Endothelial cell of hepatic sinusoid (primary cell): ENCODE results near the gene UBE2J2.

Source experiments
- in situ Hi-C: cut with HindIII; loops from 2 replicates; pipeline ENCODE4 v1.10.0; 2017; ENCODE audit warnings: low sequenced_read_pairs

The UBE2J2 gene

GRCh38 chr1:1310109-1310385, 36.4 kb upstream of the UBE2J2 start:
- in situ Hi-C loops, result no loop called here

- in situ Hi-C loops, result no loop called here
Observed at GRCh38 chr1:1309251-1310108, 35.8 kb upstream of the UBE2J2 start.

DNA sequence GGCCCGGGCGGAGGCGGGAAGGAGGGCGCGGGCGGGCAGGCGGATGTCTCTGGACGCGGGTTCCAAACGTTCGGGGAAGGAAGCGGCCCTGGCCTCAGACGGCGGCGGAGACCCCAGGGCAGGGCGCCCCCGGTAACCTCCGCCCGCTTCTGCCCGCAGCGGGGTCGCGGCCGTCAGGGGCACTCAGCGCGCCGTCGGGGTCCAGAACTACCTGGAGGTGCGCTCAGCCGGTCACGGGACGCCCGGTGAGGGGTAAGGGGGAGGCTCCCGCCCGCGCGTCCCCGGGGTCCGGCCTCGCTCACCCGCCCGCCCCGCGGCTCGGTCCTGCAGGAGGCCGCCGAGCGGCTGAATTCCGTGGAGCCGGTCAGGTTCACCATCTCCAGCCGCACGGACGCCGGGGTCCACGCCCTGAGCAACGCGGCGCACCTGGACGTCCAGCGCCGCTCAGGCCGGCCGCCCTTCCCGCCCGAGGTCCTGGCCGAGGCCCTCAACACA, 35.1 kb upstream of the UBE2J2 start:
- in situ Hi-C loops, result no loop called here

DNA sequence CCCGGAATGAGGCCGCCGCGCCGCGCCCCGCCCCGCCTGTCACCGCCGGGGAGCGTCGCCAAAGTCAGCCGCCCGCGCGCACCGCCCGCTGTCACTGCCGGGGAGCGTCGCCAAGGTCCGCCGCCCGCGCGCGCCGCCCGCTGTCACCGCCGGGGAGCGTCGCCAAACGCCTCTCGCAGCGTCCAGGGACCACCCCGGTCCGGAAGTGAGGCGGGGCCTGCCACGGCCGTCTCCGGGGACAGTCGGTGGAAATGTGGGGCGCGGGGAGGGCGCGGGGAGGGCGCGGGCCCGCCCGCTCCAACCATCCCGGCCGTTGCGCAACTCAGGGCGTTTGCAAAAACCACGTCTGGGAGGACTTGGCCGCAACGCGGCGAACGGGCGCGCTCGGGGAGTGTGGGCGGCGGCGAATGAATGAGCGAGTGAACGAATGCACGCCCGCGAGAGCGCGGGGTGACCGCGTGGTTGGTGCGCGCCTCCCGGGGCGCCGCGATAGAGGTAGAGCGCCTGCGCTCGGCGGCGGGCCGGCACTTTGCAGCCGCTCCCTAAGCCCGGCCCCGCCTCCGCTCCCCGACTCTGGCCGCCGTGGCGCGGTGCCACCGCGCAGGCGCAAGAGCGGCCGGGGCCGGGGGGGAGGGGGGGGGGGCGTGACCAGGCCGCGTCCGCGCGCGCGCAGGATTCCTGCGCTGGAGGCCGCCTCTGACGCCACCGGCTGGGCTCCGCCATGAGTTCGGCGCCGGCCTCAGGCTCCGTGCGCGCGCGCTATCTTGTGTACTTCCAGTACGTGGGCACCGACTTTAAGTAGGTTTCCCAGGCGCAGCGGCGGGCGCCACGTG, 34.5 kb upstream of the UBE2J2 start, which contains the start of the genes ACAP3 and PUSL1:
Gene ACAP3 (minus strand): TSS at position 8 of the 833 bp plus-strand sequence. CDS start 115 bp downstream, outside the sequence.
Gene PUSL1 (plus strand): TSS at position 675 of the 833 bp plus-strand sequence. CDS start 47 bp downstream, at position 722.
- in situ Hi-C loops, result no loop called here

DNA sequence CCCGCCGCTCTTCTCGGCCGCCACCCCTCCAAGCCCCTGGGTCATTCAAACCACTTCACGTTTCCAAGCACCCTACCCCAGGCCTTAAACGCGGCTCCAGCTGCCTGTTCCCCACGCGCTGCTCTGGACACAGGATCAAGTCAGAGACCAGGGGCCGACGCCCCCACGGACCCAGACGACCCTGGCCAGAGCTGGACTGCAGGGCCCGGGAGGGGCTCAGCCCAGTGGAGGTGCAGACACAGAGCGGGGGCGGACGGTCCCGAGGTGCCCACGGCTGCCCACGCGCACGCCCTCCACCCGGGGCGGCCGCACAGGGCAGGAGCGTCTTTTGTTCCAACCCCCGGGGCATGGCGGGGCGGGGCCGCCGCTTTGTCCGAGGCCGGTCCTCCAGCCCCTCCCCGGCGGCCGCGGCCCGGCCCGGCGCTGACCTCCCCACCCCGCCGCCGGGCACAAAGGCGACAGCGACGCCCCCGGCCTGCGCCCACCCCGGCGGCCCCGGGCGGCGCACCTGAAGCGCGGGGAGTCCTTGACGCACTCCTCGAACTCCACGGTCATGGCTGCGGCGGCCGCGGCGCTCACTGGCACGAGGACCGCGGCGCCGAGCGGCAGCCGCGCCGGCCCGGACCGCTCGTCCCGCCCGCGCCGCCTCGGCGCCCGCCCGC, 33.7 kb upstream of the UBE2J2 start:
- in situ Hi-C loops, result no loop called here

DNA sequence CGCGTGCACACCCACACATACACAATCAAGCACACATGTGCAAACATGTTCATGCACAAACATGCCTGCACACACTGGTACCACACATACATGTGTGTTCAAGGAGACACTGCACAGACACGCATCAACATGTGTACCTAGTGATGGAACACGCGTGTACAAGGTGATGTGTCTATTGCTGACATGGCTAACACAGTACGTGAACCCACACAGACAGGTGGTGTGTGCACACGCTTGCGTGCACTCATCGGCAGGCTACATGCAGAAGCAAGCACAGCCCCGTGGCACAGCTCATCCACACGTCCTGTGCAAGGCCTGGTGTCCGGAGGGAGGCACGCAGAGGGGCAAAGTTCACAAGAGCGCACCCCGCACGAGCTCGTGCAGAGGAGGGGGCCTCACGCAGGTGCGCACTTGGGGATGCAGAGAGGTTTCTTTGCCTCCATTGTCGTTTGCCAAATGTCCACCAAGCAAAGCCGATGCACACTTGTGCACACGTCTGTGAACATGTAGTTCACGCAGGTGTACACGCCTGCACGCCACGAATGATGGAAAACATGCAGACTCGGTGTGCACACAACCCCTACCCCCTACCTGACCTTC, 33.1 kb upstream of the UBE2J2 start:
- in situ Hi-C loops, result no loop called here

DNA sequence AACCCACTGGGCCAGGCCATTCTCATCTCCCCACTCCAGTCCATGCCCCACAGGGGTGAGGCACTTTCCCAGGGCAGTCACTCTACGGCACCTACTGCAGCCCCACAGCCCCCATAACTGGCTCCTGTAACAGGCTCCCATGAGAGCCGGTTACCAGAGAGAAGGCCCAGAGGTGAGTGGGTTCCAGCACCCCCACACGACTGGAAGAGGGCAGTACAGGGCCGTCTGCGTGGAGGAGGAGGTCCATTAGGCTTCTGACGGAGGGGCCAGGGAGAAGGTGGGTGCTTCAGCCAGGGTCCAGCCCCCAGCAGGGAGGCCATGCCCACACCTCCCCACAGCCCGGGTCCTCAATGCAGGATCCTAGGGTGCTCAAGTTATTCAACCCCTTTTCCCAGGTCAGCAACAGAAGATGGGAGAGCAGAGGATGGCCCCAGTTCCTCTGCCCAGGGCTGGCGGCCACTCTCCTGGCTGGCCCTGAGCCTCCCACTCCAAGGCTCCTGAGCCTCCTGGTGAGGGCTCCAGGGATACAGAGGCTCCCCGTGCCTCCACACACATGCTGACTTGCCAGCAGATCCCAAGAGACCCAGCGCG, 32.5 kb upstream of the UBE2J2 start:
- in situ Hi-C loops, result no loop called here

- in situ Hi-C loops, result no loop called here
Observed at GRCh38 chr1:1305300-1306069, 31.8 kb upstream of the UBE2J2 start.

DNA sequence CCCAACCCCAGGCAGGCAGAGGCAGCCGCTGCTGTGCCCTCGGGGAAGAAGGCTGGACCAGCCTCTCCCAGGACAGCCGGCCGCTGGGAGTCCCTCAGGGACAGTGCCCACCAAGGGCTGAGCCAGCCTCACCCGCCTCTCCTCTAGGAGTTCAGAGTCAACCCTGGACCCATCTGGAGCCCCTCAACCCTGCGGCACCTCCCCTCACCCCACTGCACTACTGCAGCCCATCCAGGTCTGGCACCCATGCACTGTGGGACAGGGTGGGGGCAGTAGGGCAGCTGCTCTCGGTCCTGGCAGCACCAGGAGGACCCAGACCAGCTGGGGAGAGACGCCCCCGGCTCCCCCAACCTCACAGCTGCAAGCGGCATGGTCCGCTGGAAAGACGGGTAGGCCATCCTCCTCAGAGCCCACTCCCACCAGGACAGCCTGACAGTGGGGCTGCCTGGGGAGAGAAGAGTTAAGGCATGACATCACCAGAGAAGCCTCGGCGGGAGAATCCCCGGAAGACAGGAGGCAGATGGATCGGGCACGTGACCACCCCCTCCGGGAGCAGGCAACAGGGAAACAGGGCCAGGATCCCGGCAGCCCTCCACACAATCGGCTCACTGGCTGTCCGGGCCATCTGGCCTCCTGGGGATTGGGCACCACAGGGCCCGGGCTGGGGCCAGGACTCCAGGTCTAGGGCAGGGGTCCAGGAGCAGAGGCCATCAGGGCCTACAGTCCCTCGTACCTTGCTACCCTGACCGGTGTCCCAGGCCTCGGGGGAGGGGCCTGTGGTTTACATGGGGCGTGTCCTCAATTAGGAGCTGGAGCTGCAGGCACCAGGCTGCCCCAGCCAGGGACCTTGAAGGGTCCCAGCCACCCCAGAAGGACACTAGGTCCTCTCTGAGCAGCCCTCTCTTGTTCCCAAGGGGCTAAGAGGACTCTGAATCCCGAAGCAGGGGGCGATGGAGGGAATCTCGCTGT, 31.0 kb upstream of the UBE2J2 start:
- in situ Hi-C loops, result no loop called here

- in situ Hi-C loops, result no loop called here
Observed at GRCh38 chr1:1303736-1304135, 30.1 kb upstream of the UBE2J2 start.

GRCh38 chr1:1302951-1303509, 29.4 kb upstream of the UBE2J2 start:
- in situ Hi-C loops, result no loop called here

- in situ Hi-C loops, result no loop called here
Observed at GRCh38 chr1:1302006-1302430, 28.4 kb upstream of the UBE2J2 start.

DNA sequence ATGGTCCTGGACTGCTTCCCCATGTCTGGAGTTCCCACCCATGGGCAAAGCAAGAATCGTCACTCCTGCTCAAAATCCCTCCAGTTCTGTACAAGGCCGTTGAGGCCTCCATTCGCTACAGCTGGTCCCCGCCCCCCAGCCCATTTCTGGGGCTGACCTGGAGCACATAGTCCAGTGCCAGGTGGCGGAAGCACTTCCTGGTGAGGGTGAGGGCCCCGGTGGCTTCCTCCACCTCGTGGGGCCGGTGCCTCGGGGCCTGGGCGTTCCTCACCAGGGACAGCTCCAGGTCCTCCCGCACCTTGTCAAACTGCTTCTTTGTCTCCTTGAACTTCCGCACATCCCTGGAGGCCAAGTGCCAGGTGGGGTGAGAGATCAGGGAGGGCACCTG, 26.7 kb upstream of the UBE2J2 start:
- in situ Hi-C loops, result no loop called here

DNA sequence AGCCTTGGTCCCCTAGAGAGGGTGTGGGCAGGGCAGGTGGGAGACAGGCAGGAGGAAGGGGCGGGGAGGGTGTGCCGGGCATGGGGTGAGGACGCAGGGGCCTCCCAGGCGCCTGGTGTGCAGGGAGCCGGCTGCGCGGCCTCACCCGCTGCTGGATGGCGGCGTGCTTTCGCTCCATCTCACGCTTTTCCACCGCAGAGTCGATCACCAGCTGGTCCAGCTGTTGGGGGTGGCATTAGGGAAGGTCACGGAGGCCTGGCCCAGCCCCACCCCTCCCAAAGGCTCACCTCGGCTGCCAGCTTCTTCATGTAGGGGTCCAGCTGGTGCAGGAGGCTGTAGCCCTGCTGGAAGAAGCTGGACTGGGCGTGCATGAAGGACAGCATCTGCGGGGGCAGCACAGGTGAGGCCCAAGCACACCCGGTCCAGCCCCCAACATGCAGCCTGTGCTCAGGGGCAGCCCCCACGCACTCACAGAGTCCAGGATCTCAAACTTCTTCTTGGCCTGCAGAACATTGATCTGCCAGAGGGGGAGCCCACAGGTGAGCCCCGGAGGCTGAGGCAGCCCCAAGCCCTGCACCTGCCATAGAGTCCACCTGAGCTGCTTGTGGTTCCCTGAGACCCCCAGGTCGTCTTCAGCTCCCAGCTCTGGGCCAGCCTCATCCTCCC, 26.2 kb upstream of the UBE2J2 start:
- in situ Hi-C loops, result no loop called here

GRCh38 chr1:1298861-1299685, 25.4 kb upstream of the UBE2J2 start:
- in situ Hi-C loops, result no loop called here

- in situ Hi-C loops, result no loop called here
Observed at GRCh38 chr1:1297802-1298424, 24.3 kb upstream of the UBE2J2 start.
